Upper lobe of left lung (tissue), 6 donors: ENCODE results near the gene IL4. TPM values are rescaled to one million over a fixed set of nuclear protein-coding genes. Genes with fewer than 3 reads are reported as not detected.

Experiments used
- ATAC-seq, 2 donors: fragments of 200-7000 bp; cut with Tn5 transposase; one replicate each; pipeline ENCODE4 v1.9.1; 2022; ENCODE audit warnings: mild to moderate bottlenecking in 2 of 2, moderate library complexity in 2 of 2; ENCODE audit not compliant: low FRiP score in 2 of 2
- DNase-seq, 2 donors: peaks; one replicate each; pipeline ENCODE4 v3.0.0-alpha.2; 2019 to 2020
- H3K27ac ChIP-seq, 4 donors: fragments of 200-600 bp; sonication (generic); one replicate each; pipeline ENCODE4 v1.5.1; 2016 to 2019
- H3K27me3 ChIP-seq, 4 donors: fragments of 200-600 bp; sonication (generic); one replicate each; pipeline ENCODE4 v1.5.1; 2017 to 2019
- H3K36me3 ChIP-seq, 4 donors: fragments of 200-600 bp; sonication (generic); one replicate each; pipeline ENCODE4 v1.5.1; 2016 to 2019
- H3K4me1 ChIP-seq, 4 donors: fragments of 200-600 bp; sonication (generic); one replicate each; pipeline ENCODE4 v1.5.1; 2018 to 2019
- H3K4me3 ChIP-seq, 4 donors: fragments of 200-600 bp; sonication (generic); one replicate each; pipeline ENCODE4 v1.5.1; 2017 to 2019; ENCODE audit warnings: mild to moderate bottlenecking in 2 of 4, moderate library complexity in 1 of 4
- H3K9me3 ChIP-seq, 4 donors: fragments of 200-600 bp; sonication (generic); one replicate each; pipeline ENCODE4 v1.5.1; 2018 to 2019
- CTCF ChIP-seq, 6 experiments: fragments of 450-650 bp in 4 of 6; fragments of 200-600 bp in 2 of 6; sonication (generic) in 2 of 6; IDR thresholded peaks; one replicate each; pipeline ENCODE4 v1.5.1; 2016 to 2019; ENCODE audit warnings: antibody characterized with exemption in 6 of 6
- EP300 ChIP-seq, 4 donors: sonication (generic); formaldehyde crosslinking; IDR thresholded peaks; one replicate each; pipeline ENCODE4 v1.5.1; 2017; ENCODE audit warnings: antibody characterized with exemption in 4 of 4, control low read depth in 2 of 4
- POLR2A ChIP-seq, 4 donors: fragments of 450-650 bp; IDR thresholded peaks; one replicate each; pipeline ENCODE4 v1.5.1; 2016 to 2017; ENCODE audit warnings: antibody characterized with exemption in 4 of 4, mild to moderate bottlenecking in 2 of 4
- POLR2AphosphoS5 ChIP-seq, 2 donors: sonication (generic); formaldehyde crosslinking; IDR thresholded peaks; one replicate each; pipeline ENCODE4 v1.5.1; 2017; ENCODE audit warnings: antibody characterized with exemption in 2 of 2
- WGBS, 2 donors: methylation state at CpG; one replicate each; pipeline ENCODE4 v1.1.5; 2017 to 2018; 5-methylcytosine and 5-hydroxymethylcytosine counted together
- total RNA-seq, 6 donors: library from RNA; depleted of rRNA in 4 of 6; stranded (reverse); fragments of >200 nt in 4 of 6; gene quantifications; one replicate each; pipeline versions ENCODE4 v1.1.0 to v1.2.1, GENCODE V29; 2016 to 2021
- donor health status: DM: no; HTN: no; CAD: no; lungs with moderate emphysema.
- donor health status: DM: no; HTN: yes; CAD: no; lungs with severe emphysema.

IL4 gene
- total RNA-seq, 6 donors from 2014 or later = not detected

GRCh38 chr5:132664696-132665209 is 9.0 kb upstream of the IL4 start:
- ATAC-seq = no peak
- Histone ChIP-seq H3K4me1 (no peaks in the 10 kb centered on the region), H3K36me3 (no peaks in the 10 kb centered on the region), H3K27me3 (no peaks in the 10 kb centered on the region), H3K4me3 (no peak overlapping the region), H3K27ac (no peak overlapping the region), H3K9me3 (no peaks in the 10 kb centered on the region)
- no peak for TF ChIP-seq POLR2AphosphoS5 (IDR thresholded peaks at IDR 0.05)
- no peak for TF ChIP-seq CTCF (IDR thresholded peaks at IDR 0.05)
- TF ChIP-seq POLR2A (IDR thresholded peaks at IDR 0.05) = no peak
- TF ChIP-seq EP300 (IDR thresholded peaks at IDR 0.05) = no peak
- no peak for DNase-seq
- WGBS, 2 donors = 94 to 95% methylated on average over 8 to 9 of the region's 9 CpGs

- ATAC-seq (no peak), DNase-seq (no peak)
- Histone ChIP-seq H3K4me1 (no peaks in the 10 kb centered on the region), H3K27ac (no peak overlapping the region), H3K36me3 (no peaks in the 10 kb centered on the region), H3K4me3 (no peak overlapping the region), H3K9me3 (no peaks in the 10 kb centered on the region), H3K27me3 (no peaks in the 10 kb centered on the region)
- no peak for TF ChIP-seq POLR2AphosphoS5 (IDR thresholded peaks at IDR 0.05)
- no peak for TF ChIP-seq POLR2A (IDR thresholded peaks at IDR 0.05)
- no peak for TF ChIP-seq CTCF (IDR thresholded peaks at IDR 0.05)
- no peak for TF ChIP-seq EP300 (IDR thresholded peaks at IDR 0.05)
- WGBS, 2 donors = 87 to 91% methylated on average over 21 of the region's 21 CpGs
These were observed 8.2 kb upstream of the IL4 start for GRCh38 chr5:132665574-132666080.

GRCh38 chr5:132666310-132667123 is 7.3 kb upstream of the IL4 start:
- TF ChIP-seq POLR2AphosphoS5 (IDR thresholded peaks at IDR 0.05) (no peak), CTCF (IDR thresholded peaks at IDR 0.05) (no peak), POLR2A (IDR thresholded peaks at IDR 0.05) (no peak), EP300 (IDR thresholded peaks at IDR 0.05) (no peak)
- no peaks in the 10 kb centered on the region for H3K9me3 ChIP-seq
- no peaks in the 10 kb centered on the region for H3K36me3 ChIP-seq
- H3K4me1 ChIP-seq = no peaks in the 10 kb centered on the region
- 88 to 94% methylated on average over 16 of the region's 16 CpGs for WGBS, 2 donors
- H3K27me3 ChIP-seq = no peaks in the 10 kb centered on the region
- ATAC-seq (no peak), DNase-seq (no peak)
- H3K4me3 ChIP-seq = no peak overlapping the region
- H3K27ac ChIP-seq = no peak overlapping the region

- no peak for TF ChIP-seq POLR2A (IDR thresholded peaks at IDR 0.05)
- no peak for TF ChIP-seq POLR2AphosphoS5 (IDR thresholded peaks at IDR 0.05)
- TF ChIP-seq EP300 (IDR thresholded peaks at IDR 0.05) = no peak
- Histone ChIP-seq H3K9me3 (no peaks in the 10 kb centered on the region), H3K27ac (no peak overlapping the region), H3K36me3 (no peaks in the 10 kb centered on the region), H3K4me1 (no peaks in the 10 kb centered on the region), H3K27me3 (no peaks in the 10 kb centered on the region), H3K4me3 (no peak overlapping the region)
- 90 to 91% methylated on average over 10 of the region's 10 CpGs for WGBS, 2 donors
- ATAC-seq (no peak), DNase-seq (no peak)
These were observed 6.5 kb upstream of the IL4 start for GRCh38 chr5:132667309-132667708.

GRCh38 chr5:132667761-132668705 is 5.8 kb upstream of the IL4 start:
- DNase-seq (no peak), ATAC-seq (no peak)
- TF ChIP-seq CTCF (IDR thresholded peaks at IDR 0.05) = no peak
- no peak for TF ChIP-seq POLR2A (IDR thresholded peaks at IDR 0.05)
- TF ChIP-seq POLR2AphosphoS5 (IDR thresholded peaks at IDR 0.05) = no peak
- TF ChIP-seq EP300 (IDR thresholded peaks at IDR 0.05) = no peak
- no peaks in the 10 kb centered on the region for H3K36me3 ChIP-seq
- no peaks in the 10 kb centered on the region for H3K27me3 ChIP-seq
- WGBS, 2 donors = 82 to 86% methylated on average over 17 to 22 of the region's 22 CpGs
- no peak overlapping the region for H3K27ac ChIP-seq
- no peaks in the 10 kb centered on the region for H3K9me3 ChIP-seq
- H3K4me1 ChIP-seq = no peaks in the 10 kb centered on the region
- H3K4me3 ChIP-seq = no peak overlapping the region
